K562 (cell line): ENCODE measurements around the gene NT5DC2.

Source experiments
- CTCF ChIP-seq, 3 experiments: IDR thresholded peaks in 2 of 3; conservative IDR thresholded peaks in 1 of 3; 2 replicates each; pipeline ENCODE4 v1.5.1; 2011 to 2012; ENCODE audit warnings: low read length in 3 of 3, mild to moderate bottlenecking in 3 of 3, control low read depth in 2 of 3, improper control_type of control experiment in 1 of 3, inconsistent platforms in 1 of 3, low read depth in 1 of 3, mixed read lengths in 1 of 3, moderate library complexity in 1 of 3; ENCODE audit not compliant: insufficient read depth in 2 of 3
- HDAC6 ChIP-seq: IDR thresholded peaks from 2 replicates; pipeline ENCODE4 v1.6.1; 2012; ENCODE audit warnings: low read depth, mild to moderate bottlenecking, control low read depth, inconsistent platforms, low read length, moderate library complexity
- REST ChIP-seq, 2 experiments: fragments of 450-650 bp; formaldehyde crosslinking in 1 of 2; IDR thresholded peaks; 2 replicates each; pipeline versions ENCODE4 v1.4.0 to v1.6.1; 2014 to 2020; ENCODE audit warnings: mild to moderate bottlenecking in 2 of 2, borderline replicate concordance in 1 of 2, low read depth in 1 of 2
- YY1 ChIP-seq, 3 experiments: IDR thresholded peaks; 2 replicates each; pipeline ENCODE4 v1.6.1; 2011; ENCODE audit warnings: low read length in 2 of 3, mild to moderate bottlenecking in 2 of 3, moderate library complexity in 2 of 3, borderline replicate concordance in 1 of 3, control low read depth in 1 of 3, low read depth in 1 of 3; ENCODE audit not compliant: insufficient read depth in 3 of 3, insufficient replicate concordance in 2 of 3, control insufficient read depth in 1 of 3, insufficient read length in 1 of 3; ENCODE audit errors: extremely low read depth in 1 of 3
- ZNF217 ChIP-seq: sonication (generic); formaldehyde crosslinking; IDR thresholded peaks from 2 replicates; pipeline ENCODE4 v1.8.0; 2022; ENCODE audit warnings: mild to moderate bottlenecking, missing genetic modification reagents

- no peak for TF ChIP-seq CTCF (IDR thresholded peaks at IDR 0.05 in 2 of 3, conservative IDR thresholded peaks at IDR 0.05 in 1 of 3; ENCODE audit: insufficient read depth in 2 of 3, low read depth in 1 of 3, low read length in 3 of 3)
- no peak for TF ChIP-seq HDAC6
- no peak for TF ChIP-seq ZNF217 (CRISPR knock-in tag)
- no peak for TF ChIP-seq YY1 (IDR thresholded peaks at IDR 0.05; ENCODE audit: borderline replicate concordance in 1 of 3, control insufficient read depth in 1 of 3, extremely low read depth in 1 of 3, insufficient read depth in 3 of 3, insufficient read length in 1 of 3, insufficient replicate concordance in 2 of 3, low read depth in 1 of 3, low read length in 2 of 3)
- TF ChIP-seq REST (IDR thresholded peaks at IDR 0.05; ENCODE audit: borderline replicate concordance) = no peak
- TF ChIP-seq REST (CRISPR knock-in tag; IDR thresholded peaks at IDR 0.05; ENCODE audit: low read depth) = no peak
Measured at GRCh38 chr3:52494886-52495495, 38.7 kb downstream of the NT5DC2 start, which contains the start of gene STAB1.
